K562 (cell line): ENCODE measurements around the gene ERMP1. TPM values are rescaled to one million over a fixed set of nuclear protein-coding genes. Genes with fewer than 3 reads are reported as not detected.

Source experiments
- CTCF ChIP-seq, 3 experiments: IDR thresholded peaks in 2 of 3; conservative IDR thresholded peaks in 1 of 3; 2 replicates each; pipeline ENCODE4 v1.5.1; 2011 to 2012; ENCODE audit warnings: low read length in 3 of 3, mild to moderate bottlenecking in 3 of 3, control low read depth in 2 of 3, improper control_type of control experiment in 1 of 3, inconsistent platforms in 1 of 3, low read depth in 1 of 3, mixed read lengths in 1 of 3, moderate library complexity in 1 of 3; ENCODE audit not compliant: insufficient read depth in 2 of 3
- DDX20 ChIP-seq: fragments of 450-650 bp; IDR thresholded peaks from 2 replicates; pipeline ENCODE4 v1.6.1; 2016; ENCODE audit warnings: missing genetic modification characterization, low read depth, mild to moderate bottlenecking, missing compliant biosample characterization, moderate library complexity
- DEAF1 ChIP-seq: fragments of 450-650 bp; formaldehyde crosslinking; IDR thresholded peaks from 2 replicates; pipeline ENCODE4 v1.4.0; 2020; ENCODE audit warnings: mild to moderate bottlenecking, moderate library complexity
- EGR1 ChIP-seq: fragments of 450-650 bp; conservative IDR thresholded peaks from 2 replicates; pipeline ENCODE4 v1.6.1; 2017; ENCODE audit warnings: mild to moderate bottlenecking
- ILK ChIP-seq: fragments of 450-650 bp; IDR thresholded peaks from 2 replicates; pipeline ENCODE4 v1.6.1; 2016; ENCODE audit warnings: missing genetic modification characterization, low read depth, mild to moderate bottlenecking, missing compliant biosample characterization, moderate library complexity, borderline replicate concordance
- KDM2B ChIP-seq: fragments of 250-450 bp; sonication (Bioruptor Pico); IDR thresholded peaks from 2 replicates; pipeline ENCODE4 v1.8.0; 2021; ENCODE audit warnings: mild to moderate bottlenecking, moderate library complexity
- NR2C1 ChIP-seq, 2 experiments: fragments of 450-650 bp; IDR thresholded peaks; 2 replicates each; pipeline ENCODE4 v1.6.1; 2017; ENCODE audit warnings: mild to moderate bottlenecking in 2 of 2, antibody characterized with exemption in 1 of 2, inconsistent platforms in 1 of 2, missing compliant biosample characterization in 1 of 2, missing genetic modification characterization in 1 of 2
- PRPF4 ChIP-seq: fragments of 200-400 bp; formaldehyde crosslinking; IDR thresholded peaks from one replicate; pipeline ENCODE4 v1.6.1; 2017; ENCODE audit warnings: low read length, low read depth, mild to moderate bottlenecking; ENCODE audit not compliant: insufficient read depth, poor library complexity, severe bottlenecking
- SIRT6 ChIP-seq: IDR thresholded peaks from one replicate; pipeline ENCODE4 v1.6.1; 2012; ENCODE audit warnings: low read depth, mild to moderate bottlenecking, control low read depth, inconsistent platforms, low read length, moderate library complexity
- SRSF1 ChIP-seq: fragments of 200-400 bp; formaldehyde crosslinking; IDR thresholded peaks from 2 replicates; pipeline ENCODE4 v1.6.1; 2017; ENCODE audit warnings: mild to moderate bottlenecking, low read depth, low read length, moderate library complexity
- SRSF3 ChIP-seq: fragments of 200-400 bp; formaldehyde crosslinking; IDR thresholded peaks from 2 replicates; pipeline ENCODE4 v1.6.1; 2016; ENCODE audit warnings: mild to moderate bottlenecking, low read length, moderate library complexity; ENCODE audit not compliant: insufficient read depth
- THRAP3 ChIP-seq: fragments of 450-650 bp; IDR thresholded peaks from 2 replicates; pipeline ENCODE4 v1.6.1; 2016; ENCODE audit warnings: mild to moderate bottlenecking, inconsistent platforms, borderline replicate concordance
- ZKSCAN3 ChIP-seq: fragments of 250-450 bp; sonication (Bioruptor Pico); IDR thresholded peaks from 2 replicates; pipeline ENCODE4 v1.4.0; 2020
- ZNF318 ChIP-seq, 2 experiments: fragments of 450-650 bp; IDR thresholded peaks; 2 replicates each; pipeline ENCODE4 v1.6.1; 2016; ENCODE audit warnings: mild to moderate bottlenecking in 2 of 2, borderline replicate concordance in 1 of 2, low read depth in 1 of 2, moderate library complexity in 1 of 2
- polyA plus RNA-seq, 8 experiments: library from polyadenylated mRNA; depleted of rRNA in 4 of 8; stranded (reverse) in 5 of 8; unstranded in 3 of 8; fragments of >200 nt; fragmentation: Nextera tagmentation in 2 of 8; fragmentation: Illumina TruSeq in 1 of 8; extraction: Ambion mirVana in 2 of 8; extraction: Trizol in 1 of 8; gene quantifications; 2 replicates each; pipeline versions ENCODE4 v1.2.1 to v1.2.3, GENCODE V29; 2011 to 2014; ENCODE audit warnings: inconsistent platforms in 1 of 8, missing spikeins in 1 of 8
- total RNA-seq, 7 experiments: library from RNA; depleted of rRNA in 6 of 7; stranded (reverse); fragments of >200 nt in 6 of 7; fragmentation: Illumina TruSeq in 2 of 7; extraction: Trizol in 2 of 7; gene quantifications; 2 replicates each; pipeline versions ENCODE4 v1.2.1 to v1.2.3, GENCODE V29; 2011 to 2021; ENCODE audit warnings: low replicate concordance in 1 of 7

ERMP1 gene
- total and polyA plus RNA-seq, 9 of the 15 experiments (the other 6 are each of a cell fraction or from before 2014, with no cell fraction given), result 2.5 to 26.3 (median 12.6) TPM

- TF ChIP-seq ZNF318 (IDR thresholded peaks at IDR 0.05; ENCODE audit: borderline replicate concordance in 1 of 2, low read depth in 1 of 2) (peak in 1 of 2 experiments; percentile 70; a peak in 1 of 4 replicates), DEAF1 (CRISPR knock-in tag) (no peak), ILK (no peak), ZKSCAN3 (CRISPR knock-in tag) (no peak), PRPF4 (no peak), DDX20 (tag) (no peak), SRSF1 (no peak), SIRT6 (no peak), THRAP3 (no peak), KDM2B (CRISPR knock-in tag) (no peak), NR2C1 (IDR thresholded peaks at IDR 0.05) (no peak), NR2C1 (tag; IDR thresholded peaks at IDR 0.05) (0 out of 2 replicates have a peak, but pooled peaks have one; percentile 21), CTCF (IDR thresholded peaks at IDR 0.05 in 2 of 3, conservative IDR thresholded peaks at IDR 0.05 in 1 of 3; ENCODE audit: insufficient read depth in 2 of 3, low read depth in 1 of 3, low read length in 3 of 3) (no peak), EGR1 (peak; percentile 90), SRSF3 (no peak)
Observed at GRCh38 chr9:5879419-5880181, 46.7 kb upstream of the ERMP1 start (continued).
